Ascending aorta (tissue), 2 donors: ENCODE measurements around the gene ITK. TPM values are rescaled to one million over a fixed set of nuclear protein-coding genes. Genes with fewer than 3 reads are reported as not detected.

Experiments
- DNase-seq, 2 donors: peaks; one replicate each; pipeline ENCODE4 v3.0.0-alpha.2; 2019; ENCODE audit warnings: low spot score in 2 of 2
- H3K27ac ChIP-seq, 2 donors: fragments of 200-600 bp; sonication (generic); one replicate each; pipeline ENCODE4 v1.5.1; 2016 to 2017; ENCODE audit warnings: mild to moderate bottlenecking in 1 of 2
- H3K27me3 ChIP-seq: fragments of 200-600 bp; sonication (generic); one replicate; pipeline ENCODE4 v1.5.1; 2017
- H3K36me3 ChIP-seq, 2 donors: fragments of 200-600 bp; sonication (generic); one replicate each; pipeline ENCODE4 v1.5.1; 2016
- H3K4me1 ChIP-seq, 2 donors: fragments of 200-600 bp; sonication (generic); one replicate each; pipeline ENCODE4 v1.5.1; 2016 to 2017; ENCODE audit warnings: mild to moderate bottlenecking in 1 of 2
- H3K4me3 ChIP-seq, 2 donors: fragments of 200-600 bp; sonication (generic); one replicate each; pipeline ENCODE4 v1.5.1; 2016 to 2017; ENCODE audit warnings: mild to moderate bottlenecking in 1 of 2
- H3K9me3 ChIP-seq, 2 donors: fragments of 200-600 bp; sonication (generic); one replicate each; pipeline ENCODE4 v1.5.1; 2016
- intact Hi-C: fragments of 100-400 bp; cut with DNase I; formaldehyde crosslinking; loops from one replicate; pipeline ENCODE4 v1.15.1; 2023
- total RNA-seq: library from RNA; depleted of rRNA; stranded (reverse); fragments of >200 nt; gene quantifications from one replicate; pipeline ENCODE4 v1.1.0, GENCODE V29; 2016
- TF ChIP-seq, protein P1 (sequence below), 3 experiments: fragments of 200-600 bp in 2 of 3; fragments of 450-650 bp in 1 of 3; sonication (generic) in 2 of 3; IDR thresholded peaks; one replicate each; pipeline ENCODE4 v1.5.1; 2016 to 2019; ENCODE audit warnings: antibody characterized with exemption in 3 of 3, mild to moderate bottlenecking in 1 of 3, moderate library complexity in 1 of 3

ITK gene
- total RNA-seq, 1 donor from 2014 or later: 0.43 TPM

DNA sequence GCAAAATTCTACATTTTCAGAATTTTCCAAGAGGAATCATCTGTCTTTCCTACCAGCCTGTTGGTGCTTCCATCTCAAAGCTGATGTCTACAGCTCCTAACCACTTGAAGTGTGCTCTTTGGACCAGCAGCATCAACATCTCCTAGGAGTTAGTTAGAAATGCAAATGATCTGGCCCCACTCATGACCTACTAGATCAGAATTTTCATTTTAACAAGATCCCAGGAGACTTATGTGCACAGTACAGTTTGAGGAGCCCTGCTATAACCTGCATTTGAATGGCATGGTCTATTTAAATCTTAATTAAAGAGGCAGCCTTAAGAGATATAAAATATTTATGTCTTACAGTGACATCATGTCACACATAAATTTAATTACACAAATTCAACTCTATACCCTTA lies 33.8 kb downstream of the ITK start:
- no peaks in the 10 kb centered on the region for H3K9me3 ChIP-seq
- no peak overlapping the region for H3K4me3 ChIP-seq
- H3K27ac ChIP-seq: no peak overlapping the region
- DNase-seq: no peak
- H3K27me3 ChIP-seq: no peaks in the 10 kb centered on the region
- no peaks in the 10 kb centered on the region for H3K36me3 ChIP-seq
- no peaks in the 10 kb centered on the region for H3K4me1 ChIP-seq
- TF ChIP-seq, protein P1, sequence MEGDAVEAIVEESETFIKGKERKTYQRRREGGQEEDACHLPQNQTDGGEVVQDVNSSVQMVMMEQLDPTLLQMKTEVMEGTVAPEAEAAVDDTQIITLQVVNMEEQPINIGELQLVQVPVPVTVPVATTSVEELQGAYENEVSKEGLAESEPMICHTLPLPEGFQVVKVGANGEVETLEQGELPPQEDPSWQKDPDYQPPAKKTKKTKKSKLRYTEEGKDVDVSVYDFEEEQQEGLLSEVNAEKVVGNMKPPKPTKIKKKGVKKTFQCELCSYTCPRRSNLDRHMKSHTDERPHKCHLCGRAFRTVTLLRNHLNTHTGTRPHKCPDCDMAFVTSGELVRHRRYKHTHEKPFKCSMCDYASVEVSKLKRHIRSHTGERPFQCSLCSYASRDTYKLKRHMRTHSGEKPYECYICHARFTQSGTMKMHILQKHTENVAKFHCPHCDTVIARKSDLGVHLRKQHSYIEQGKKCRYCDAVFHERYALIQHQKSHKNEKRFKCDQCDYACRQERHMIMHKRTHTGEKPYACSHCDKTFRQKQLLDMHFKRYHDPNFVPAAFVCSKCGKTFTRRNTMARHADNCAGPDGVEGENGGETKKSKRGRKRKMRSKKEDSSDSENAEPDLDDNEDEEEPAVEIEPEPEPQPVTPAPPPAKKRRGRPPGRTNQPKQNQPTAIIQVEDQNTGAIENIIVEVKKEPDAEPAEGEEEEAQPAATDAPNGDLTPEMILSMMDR (IDR thresholded peaks at IDR 0.05): no peak
- intact Hi-C loops: no loop called here

DNA sequence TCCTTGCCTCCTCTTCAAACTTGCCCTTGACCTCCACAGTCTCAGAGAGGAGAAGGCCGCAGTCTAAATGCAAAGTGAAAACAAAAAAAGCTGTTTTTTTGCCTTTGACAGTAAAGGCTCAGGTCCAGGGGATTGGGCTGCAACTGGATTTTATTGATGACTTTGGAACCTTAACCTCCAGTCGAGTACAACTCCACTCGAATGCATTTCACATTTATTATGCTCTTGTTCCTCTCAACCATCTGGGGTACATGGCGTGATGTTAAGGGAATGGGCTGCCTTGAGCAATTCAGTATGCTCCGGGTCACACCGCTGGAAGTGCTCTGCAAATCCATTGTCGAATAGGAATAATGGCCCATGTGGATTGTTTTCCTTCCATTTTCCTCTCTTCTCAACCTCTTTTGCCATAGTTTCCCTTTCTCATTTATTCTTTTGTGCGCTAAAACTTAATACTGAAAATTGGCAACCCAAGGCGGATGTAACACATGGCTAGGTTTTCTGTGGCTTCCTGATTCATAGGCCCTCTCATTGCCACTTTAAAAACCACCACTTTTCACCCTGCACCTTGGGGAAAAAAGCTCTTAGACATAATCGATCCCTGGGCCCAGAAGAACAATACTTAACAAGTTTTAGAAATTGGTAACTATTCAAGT lies 34.3 kb downstream of the ITK start:
- H3K9me3 ChIP-seq: no peaks in the 10 kb centered on the region
- intact Hi-C loops: no loop called here
- no peak for DNase-seq
- H3K36me3 ChIP-seq: no peaks in the 10 kb centered on the region
- TF ChIP-seq, protein P1 (IDR thresholded peaks at IDR 0.05): no peak
- no peaks in the 10 kb centered on the region for H3K4me1 ChIP-seq
- H3K27ac ChIP-seq: no peak overlapping the region
- H3K27me3 ChIP-seq: no peaks in the 10 kb centered on the region
- H3K4me3 ChIP-seq: no peak overlapping the region

DNA sequence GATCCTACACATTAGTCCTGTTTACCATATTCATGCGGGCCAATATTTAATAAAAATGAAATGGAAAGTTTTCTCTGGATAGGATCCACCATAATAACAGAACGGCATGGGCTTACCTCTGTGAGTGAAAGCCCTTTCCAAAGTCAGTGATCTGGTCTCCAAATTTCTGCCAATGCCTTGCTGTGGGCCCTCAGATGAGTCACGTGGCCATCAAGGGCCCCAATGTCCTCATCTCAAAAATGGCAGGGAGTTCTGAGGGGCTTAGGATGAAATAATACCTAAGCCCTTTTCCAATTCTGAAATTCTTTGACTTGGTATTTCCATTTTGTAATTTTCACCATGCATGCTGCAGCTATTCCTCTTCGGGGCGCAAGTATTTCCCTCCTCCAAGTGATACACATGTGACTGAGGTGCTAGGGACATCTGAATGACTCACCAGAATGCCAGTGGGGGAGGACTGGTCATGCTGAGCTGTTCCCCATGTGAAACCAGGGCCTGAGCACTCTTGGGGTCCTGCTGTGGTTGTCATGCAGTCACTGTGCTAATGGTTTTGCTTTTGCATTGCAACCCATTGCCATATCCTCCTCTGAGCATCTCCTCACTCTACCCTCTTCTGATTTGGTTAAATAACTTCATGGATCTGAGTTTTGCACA lies 35.0 kb downstream of the ITK start:
- TF ChIP-seq, protein P1 (IDR thresholded peaks at IDR 0.05): no peak
- Histone ChIP-seq H3K4me1 (no peaks in the 10 kb centered on the region), H3K4me3 (no peak overlapping the region), H3K36me3 (no peaks in the 10 kb centered on the region), H3K9me3 (no peaks in the 10 kb centered on the region), H3K27me3 (no peaks in the 10 kb centered on the region), H3K27ac (no peak overlapping the region)
- DNase-seq: no peak
- intact Hi-C loops: no loop called here

DNA sequence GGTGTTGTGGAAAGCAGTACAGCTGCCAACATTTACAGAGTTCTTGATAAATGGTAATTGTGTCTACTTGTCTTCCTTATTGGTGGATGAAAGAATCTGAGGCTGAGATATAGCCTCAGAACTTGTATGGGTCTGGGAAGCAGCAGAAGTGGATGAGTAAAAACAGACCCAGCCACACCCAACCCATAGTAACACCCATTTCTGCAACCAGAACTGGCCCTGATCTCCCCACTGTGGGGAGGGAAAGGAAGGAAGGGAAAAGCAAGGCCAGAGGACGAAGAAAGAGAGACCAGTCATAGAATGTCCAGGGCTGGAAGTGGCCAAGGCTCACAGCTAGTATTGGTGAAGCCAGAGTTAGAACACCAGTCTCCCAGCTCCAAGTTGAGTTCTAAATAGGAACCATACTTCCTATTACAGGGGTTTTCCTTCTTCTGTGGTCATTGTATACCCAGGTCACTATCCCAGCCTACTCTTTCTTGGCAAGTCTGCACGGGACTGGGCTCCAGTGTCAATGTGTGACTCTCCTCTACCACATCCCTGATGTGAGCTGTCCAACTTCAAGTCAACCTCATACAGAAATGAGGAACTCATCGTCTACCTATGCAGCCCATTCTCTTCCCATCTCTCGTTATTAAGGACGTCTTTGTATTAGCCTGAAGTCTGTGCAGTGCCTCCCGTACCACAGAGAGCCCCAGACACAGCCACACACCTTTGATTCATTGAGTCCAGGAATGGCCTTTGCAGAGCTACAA lies 35.9 kb downstream of the ITK start:
- H3K27me3 ChIP-seq: no peaks in the 10 kb centered on the region
- intact Hi-C loops: no loop called here
- H3K9me3 ChIP-seq: no peaks in the 10 kb centered on the region
- DNase-seq: no peak
- H3K36me3 ChIP-seq: no peaks in the 10 kb centered on the region
- no peaks in the 10 kb centered on the region for H3K4me1 ChIP-seq
- H3K4me3 ChIP-seq: no peak overlapping the region
- no peak overlapping the region for H3K27ac ChIP-seq
- TF ChIP-seq, protein P1 (IDR thresholded peaks at IDR 0.05): no peak

DNA sequence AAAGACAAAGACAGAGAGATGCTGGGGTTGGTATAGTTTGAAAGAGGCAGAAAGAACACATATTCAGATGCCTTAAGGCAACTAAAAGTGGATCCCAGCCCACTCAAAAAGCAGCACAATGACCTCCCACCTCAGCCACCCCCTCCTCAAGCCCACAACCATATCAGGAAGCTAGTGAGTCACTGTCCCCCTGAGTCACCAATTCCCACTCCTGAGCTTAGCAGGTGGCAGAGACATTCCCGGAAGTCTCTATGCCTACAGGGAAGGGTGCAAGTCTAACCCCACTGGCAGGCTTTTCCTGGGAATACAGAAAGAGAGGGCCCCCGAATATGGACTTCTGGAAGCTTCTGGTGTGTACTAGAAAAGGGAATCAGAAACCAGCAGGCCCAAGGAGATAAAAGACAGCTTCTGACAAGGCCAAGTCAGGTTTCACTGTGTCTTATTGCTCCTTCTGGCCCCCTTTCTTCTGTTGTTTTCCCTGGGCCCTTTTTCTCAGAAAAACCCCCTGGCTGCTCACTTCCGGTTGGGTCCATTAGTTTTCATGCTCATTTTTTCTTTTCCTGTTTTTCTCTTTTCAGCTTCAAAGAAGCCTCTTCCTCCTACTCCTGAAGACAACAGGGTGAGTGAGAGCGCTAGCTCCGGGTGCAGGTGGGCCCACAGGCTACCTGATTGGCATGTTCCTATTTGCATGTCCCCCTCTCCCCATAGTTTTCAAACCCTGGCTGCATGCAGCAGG lies 36.8 kb downstream of the ITK start:
- TF ChIP-seq, protein P1 (IDR thresholded peaks at IDR 0.05): no peak
- no peaks in the 10 kb centered on the region for H3K36me3 ChIP-seq
- no peaks in the 10 kb centered on the region for H3K4me1 ChIP-seq
- intact Hi-C loops: no loop called here
- DNase-seq: no peak
- no peaks in the 10 kb centered on the region for H3K27me3 ChIP-seq
- H3K9me3 ChIP-seq: no peaks in the 10 kb centered on the region
- H3K27ac ChIP-seq: no peak overlapping the region
- no peak overlapping the region for H3K4me3 ChIP-seq
